KG1 (cell line): ENCODE results near the gene RNF38.
"Not testable (repeated sequence)": the region's sequence is repeated elsewhere in the genome, so short reads cannot be mapped to it uniquely, and the experiment has no call there.

Source experiments
- DNase-seq: peaks from one replicate; lab custom pipeline; 2025; lab: John Stamatoyannopoulos, UW

RNF38 gene

GRCh38 chr9:36407122-36407723 lies 7.2 kb upstream of the RNF38 start:
- peak; percentile 53 for DNase-seq

- DNase-seq: no peak
Observed at GRCh38 chr9:36402536-36402935, 2.5 kb upstream of the RNF38 start.

- no peak for DNase-seq
Observed at GRCh38 chr9:36401897-36402480, 1.9 kb upstream of the RNF38 start.

- no peak for DNase-seq
Observed at GRCh38 chr9:36401164-36401740, 1.2 kb upstream of the RNF38 start.

GRCh38 chr9:36400332-36401163 lies 479 bp upstream of the RNF38 start:
- peak; percentile 76 for DNase-seq

- no peak for DNase-seq
Observed at GRCh38 chr9:36398745-36399144, 1.3 kb downstream of the RNF38 start.

- no peak for DNase-seq
Observed at GRCh38 chr9:36396985-36397384, 3.1 kb downstream of the RNF38 start.

- no peak for DNase-seq
Observed at GRCh38 chr9:36392489-36392888, 7.6 kb downstream of the RNF38 start.

GRCh38 chr9:36389590-36389989 lies 10.5 kb downstream of the RNF38 start:
- no peak for DNase-seq

- not testable (repeated sequence) for DNase-seq
Observed at GRCh38 chr9:36386396-36386965, 13.6 kb downstream of the RNF38 start.

- DNase-seq: no peak
Observed at GRCh38 chr9:36382484-36382883, 17.6 kb downstream of the RNF38 start.

GRCh38 chr9:36364577-36364976 lies 35.5 kb downstream of the RNF38 start:
- no peak for DNase-seq

GRCh38 chr9:36363448-36363847 lies 36.6 kb downstream of the RNF38 start:
- no peak for DNase-seq

- DNase-seq: no peak
Observed at GRCh38 chr9:36358486-36358885, 41.6 kb downstream of the RNF38 start.

GRCh38 chr9:36357639-36358038 lies 42.4 kb downstream of the RNF38 start:
- DNase-seq: no peak

- no peak for DNase-seq
Observed at GRCh38 chr9:36346569-36346968, 53.5 kb downstream of the RNF38 start.

GRCh38 chr9:36345103-36345846 lies 54.8 kb downstream of the RNF38 start:
- no peak for DNase-seq

GRCh38 chr9:36341936-36342577 lies 58.0 kb downstream of the RNF38 start:
- DNase-seq: no peak

GRCh38 chr9:36337865-36338264 lies 62.2 kb downstream of the RNF38 start:
- DNase-seq: no peak

GRCh38 chr9:36337002-36337401 lies 63.1 kb downstream of the RNF38 start:
- DNase-seq: no peak
